ENCODE results near the gene SMIM20. TPM values are rescaled to one million over a fixed set of nuclear protein-coding genes. Genes with fewer than 3 reads are reported as not detected.

The SMIM20 gene
- total and polyA plus RNA-seq, 5 experiments from 2014 or later = 19.4 to 76.4 (median 64.1) TPM

GRCh38 chr4:25936696-25937095, 22.7 kb downstream of the SMIM20 start:
- no peak for ATAC-seq
- peaks cover 5 to 29% (median 11%) of the 10 kb centered on the region in 5 donors for H3K27me3 Mint-ChIP-seq
- H3K9me3 Mint-ChIP-seq = peaks cover 0 to 2% (median 0%) of the 10 kb centered on the region in 9 donors
- H3K4me1 Mint-ChIP-seq = peaks cover 0 to 2% (median under 1%) of the 10 kb centered on the region in 4 donors
- H3K4me3 Mint-ChIP-seq = no peak overlapping the region
- POLR2A ChIA-PET = no interaction called here
- no peaks in the 10 kb centered on the region for H3K36me3 Mint-ChIP-seq
- no peak for DNase-seq
- H3K27ac Mint-ChIP-seq = peak overlapping the region in 1 of 10 donors; percentile 32

- DNase-seq (no peak), ATAC-seq (no peak)
- Mint-ChIP-seq H3K4me1 (peaks cover 0 to 2% (median under 1%) of the 10 kb centered on the region in 4 donors), H3K9me3 (peaks cover 0 to 2% (median 0%) of the 10 kb centered on the region in 9 donors), H3K27ac (no peak overlapping the region), H3K27me3 (peaks cover 5 to 40% (median 15%) of the 10 kb centered on the region in 5 donors), H3K36me3 (no peaks in the 10 kb centered on the region), H3K4me3 (no peak overlapping the region)
- POLR2A ChIA-PET = no interaction called here
Measured at GRCh38 chr4:25937801-25938200, 23.8 kb downstream of the SMIM20 start.

GRCh38 chr4:25938366-25938765, 24.3 kb downstream of the SMIM20 start:
- no peak overlapping the region for H3K4me3 Mint-ChIP-seq
- no peak for ATAC-seq
- POLR2A ChIA-PET = no interaction called here
- H3K9me3 Mint-ChIP-seq = peaks cover 0 to 2% (median 0%) of the 10 kb centered on the region in 9 donors
- peaks cover 5 to 42% (median 15%) of the 10 kb centered on the region in 5 donors for H3K27me3 Mint-ChIP-seq
- no peaks in the 10 kb centered on the region for H3K36me3 Mint-ChIP-seq
- H3K4me1 Mint-ChIP-seq = peaks cover 0 to 2% (median under 1%) of the 10 kb centered on the region in 4 donors
- no peak for DNase-seq
- H3K27ac Mint-ChIP-seq = no peak overlapping the region

GRCh38 chr4:25938787-25939186, 24.8 kb downstream of the SMIM20 start:
- DNase-seq (no peak), ATAC-seq (no peak)
- no peak overlapping the region for H3K4me3 Mint-ChIP-seq
- POLR2A ChIA-PET = no interaction called here
- peaks cover 5 to 42% (median 15%) of the 10 kb centered on the region in 5 donors for H3K27me3 Mint-ChIP-seq
- H3K36me3 Mint-ChIP-seq = no peaks in the 10 kb centered on the region
- H3K4me1 Mint-ChIP-seq = peaks cover 0 to 2% (median under 1%) of the 10 kb centered on the region in 4 donors
- peaks cover 0 to 2% (median 0%) of the 10 kb centered on the region in 9 donors for H3K9me3 Mint-ChIP-seq
- H3K27ac Mint-ChIP-seq = no peak overlapping the region

DNA sequence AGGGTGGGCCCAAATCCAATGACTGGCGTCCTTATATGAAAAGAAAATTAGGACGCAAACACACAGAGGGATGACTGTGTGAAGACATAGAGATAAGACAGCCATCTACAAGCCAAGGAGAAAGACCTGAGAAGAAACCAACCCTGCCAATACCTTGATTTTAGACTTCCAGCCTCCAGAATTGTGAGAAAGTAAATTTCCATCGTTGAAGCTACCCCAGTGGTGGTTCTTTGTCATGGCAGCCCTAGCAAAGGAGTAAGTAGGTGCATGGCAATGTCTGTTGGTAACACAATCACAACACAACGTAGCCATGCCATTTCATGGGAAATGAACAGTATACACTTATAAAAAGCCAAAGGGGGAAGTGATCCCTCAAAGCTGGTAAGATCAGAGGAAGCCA, 25.3 kb downstream of the SMIM20 start:
- no peak overlapping the region for H3K27ac Mint-ChIP-seq
- POLR2A ChIA-PET = no interaction called here
- no peak for ATAC-seq
- H3K36me3 Mint-ChIP-seq = no peaks in the 10 kb centered on the region
- H3K4me3 Mint-ChIP-seq = no peak overlapping the region
- H3K4me1 Mint-ChIP-seq = peaks cover 0 to 2% (median under 1%) of the 10 kb centered on the region in 4 donors
- H3K9me3 Mint-ChIP-seq = peaks cover 0 to 2% (median 0%) of the 10 kb centered on the region in 9 donors
- peaks cover 5 to 42% (median 15%) of the 10 kb centered on the region in 5 donors for H3K27me3 Mint-ChIP-seq
- DNase-seq = no peak

- Mint-ChIP-seq H3K4me3 (no peak overlapping the region), H3K27ac (no peak overlapping the region)
Measured at GRCh38 chr4:25941457-25942221, 27.6 kb downstream of the SMIM20 start.

GRCh38 chr4:25943312-25943711, 29.3 kb downstream of the SMIM20 start:
- H3K27me3 Mint-ChIP-seq = peaks cover 9 to 61% (median 14%) of the 10 kb centered on the region in 5 donors
- ATAC-seq (no peak), DNase-seq (no peak)
- H3K4me3 Mint-ChIP-seq = no peak overlapping the region
- peaks cover 0 to 2% (median 0%) of the 10 kb centered on the region in 4 donors for H3K4me1 Mint-ChIP-seq
- H3K36me3 Mint-ChIP-seq = no peaks in the 10 kb centered on the region
- peaks cover 0 to 2% (median 0%) of the 10 kb centered on the region in 9 donors for H3K9me3 Mint-ChIP-seq
- no peak overlapping the region for H3K27ac Mint-ChIP-seq
- POLR2A ChIA-PET = no interaction called here

More at GRCh38 chr4:25941457-25942221, 27.6 kb downstream of the SMIM20 start:
- Mint-ChIP-seq H3K36me3 (no peaks in the 10 kb centered on the region), H3K4me1 (peaks cover 0 to 2% (median under 1%) of the 10 kb centered on the region in 4 donors), H3K27me3 (peaks cover 7 to 50% (median 18%) of the 10 kb centered on the region in 5 donors), H3K9me3 (peaks cover 0 to 2% (median 0%) of the 10 kb centered on the region in 9 donors)
- ATAC-seq = no peak
- DNase-seq = no peak
- POLR2A ChIA-PET = no interaction called here

GRCh38 chr4:25943805-25944204, 29.8 kb downstream of the SMIM20 start:
- DNase-seq (no peak), ATAC-seq (no peak)
- Mint-ChIP-seq H3K9me3 (peaks cover 0 to 2% (median 0%) of the 10 kb centered on the region in 9 donors), H3K4me1 (peaks cover 0 to 2% (median 0%) of the 10 kb centered on the region in 4 donors), H3K27me3 (peaks cover 12 to 62% (median 16%) of the 10 kb centered on the region in 5 donors), H3K36me3 (no peaks in the 10 kb centered on the region), H3K4me3 (no peak overlapping the region), H3K27ac (no peak overlapping the region)
- POLR2A ChIA-PET = no interaction called here

GRCh38 chr4:25948051-25948450, 34.0 kb downstream of the SMIM20 start:
- H3K27me3 Mint-ChIP-seq = peaks cover 19 to 66% (median 30%) of the 10 kb centered on the region in 5 donors
- ATAC-seq = no peak
- no peaks in the 10 kb centered on the region for H3K9me3 Mint-ChIP-seq
- DNase-seq = no peak
- no peaks in the 10 kb centered on the region for H3K36me3 Mint-ChIP-seq
- H3K27ac Mint-ChIP-seq = no peak overlapping the region
- H3K4me1 Mint-ChIP-seq = peaks cover 4 to 17% (median 11%) of the 10 kb centered on the region in 4 donors
- POLR2A ChIA-PET = no interaction called here
- H3K4me3 Mint-ChIP-seq = no peak overlapping the region

GRCh38 chr4:25949173-25949748, 35.2 kb downstream of the SMIM20 start:
- H3K27ac Mint-ChIP-seq = peak overlapping the region in 1 of 10 donors; percentile 39
- H3K4me1 Mint-ChIP-seq = peaks cover 4 to 17% (median 11%) of the 10 kb centered on the region in 4 donors
- POLR2A ChIA-PET = no interaction called here
- H3K4me3 Mint-ChIP-seq = no peak overlapping the region
- no peaks in the 10 kb centered on the region for H3K9me3 Mint-ChIP-seq
- peak in 1 of 10 donors; percentile 2 for DNase-seq
- no peaks in the 10 kb centered on the region for H3K36me3 Mint-ChIP-seq
- H3K27me3 Mint-ChIP-seq = peaks cover 19 to 78% (median 31%) of the 10 kb centered on the region in 5 donors
- no peak for ATAC-seq

GRCh38 chr4:25949994-25950393, 36.0 kb downstream of the SMIM20 start:
- no peak for ATAC-seq
- H3K9me3 Mint-ChIP-seq = no peaks in the 10 kb centered on the region
- H3K4me3 Mint-ChIP-seq = no peak overlapping the region
- H3K4me1 Mint-ChIP-seq = peaks cover 4 to 17% (median 11%) of the 10 kb centered on the region in 4 donors
- POLR2A ChIA-PET = no interaction called here
- H3K27ac Mint-ChIP-seq = peak overlapping the region in 1 of 10 donors; percentile 19
- peaks cover 19 to 85% (median 34%) of the 10 kb centered on the region in 5 donors for H3K27me3 Mint-ChIP-seq
- no peaks in the 10 kb centered on the region for H3K36me3 Mint-ChIP-seq
- DNase-seq = no peak

GRCh38 chr4:25950461-25951389, 36.7 kb downstream of the SMIM20 start:
- Mint-ChIP-seq H3K4me3 (peak overlapping the region in 1 of 10 donors; percentile 16), H3K9me3 (no peaks in the 10 kb centered on the region), H3K27me3 (peaks cover 17 to 93% (median 38%) of the 10 kb centered on the region in 5 donors), H3K27ac (no peak overlapping the region), H3K36me3 (no peaks in the 10 kb centered on the region), H3K4me1 (peaks cover 4 to 17% (median 11%) of the 10 kb centered on the region in 4 donors)
- ATAC-seq (no peak), DNase-seq (no peak)
- POLR2A ChIA-PET = no interaction called here

Data from naive thymus-derived CD8-positive, alpha-beta T cell (primary cell).